Tibial nerve (tissue), 4 donors: ENCODE data around the gene IMP3. TPM values are rescaled to one million over a fixed set of nuclear protein-coding genes. Genes with fewer than 3 reads are reported as not detected.
"Not testable (repeated sequence)": the region's sequence is repeated elsewhere in the genome, so short reads cannot be mapped to it uniquely, and the experiment has no call there.

Experiments
- DNase-seq, 2 donors: peaks; one replicate each; pipeline ENCODE4 v3.0.0-alpha.2; 2019; ENCODE audit warnings: low spot score in 2 of 2
- H3K27ac ChIP-seq, 4 donors: fragments of 200-600 bp; sonication (generic) in 3 of 4; one replicate each; pipeline ENCODE4 v1.5.1; 2017 to 2019; ENCODE audit warnings: mild to moderate bottlenecking in 1 of 4
- H3K27me3 ChIP-seq, 2 donors: fragments of 200-600 bp; sonication (generic) in 1 of 2; one replicate each; pipeline versions ENCODE4 v1.5.1 to v1.6.0; 2017 to 2019
- H3K36me3 ChIP-seq, 3 donors: fragments of 200-600 bp; sonication (generic); one replicate each; pipeline ENCODE4 v1.5.1; 2018 to 2019
- H3K4me1 ChIP-seq, 4 donors: fragments of 200-600 bp; sonication (generic) in 3 of 4; one replicate each; pipeline ENCODE4 v1.5.1; 2017 to 2019
- H3K4me3 ChIP-seq, 4 donors: fragments of 200-600 bp; sonication (generic) in 3 of 4; one replicate each; pipeline ENCODE4 v1.5.1; 2017 to 2019; ENCODE audit warnings: mild to moderate bottlenecking in 1 of 4, moderate library complexity in 1 of 4
- H3K9me3 ChIP-seq, 4 donors: fragments of 200-600 bp; sonication (generic) in 3 of 4; one replicate each; pipeline ENCODE4 v1.5.1; 2017 to 2019
- CTCF ChIP-seq, 5 experiments: fragments of 200-600 bp in 3 of 5; fragments of 450-650 bp in 2 of 5; sonication (generic) in 3 of 5; IDR thresholded peaks; one replicate each; pipeline ENCODE4 v1.5.1; 2016 to 2019; ENCODE audit warnings: antibody characterized with exemption in 5 of 5, mild to moderate bottlenecking in 3 of 5, moderate library complexity in 2 of 5
- EP300 ChIP-seq, 2 donors: sonication (generic); formaldehyde crosslinking; IDR thresholded peaks; one replicate each; pipeline ENCODE4 v1.6.1; 2017; ENCODE audit warnings: antibody characterized with exemption in 2 of 2, mild to moderate bottlenecking in 1 of 2
- POLR2A ChIP-seq, 2 donors: fragments of 450-650 bp; IDR thresholded peaks; one replicate each; pipeline ENCODE4 v1.6.1; 2017; ENCODE audit warnings: antibody characterized with exemption in 2 of 2, mild to moderate bottlenecking in 2 of 2, moderate library complexity in 2 of 2
- WGBS, 2 donors: methylation state at CpG; one replicate each; pipeline ENCODE4 v1.1.5; 2018; 5-methylcytosine and 5-hydroxymethylcytosine counted together
- total RNA-seq, 4 donors: library from RNA; depleted of rRNA; stranded (reverse); fragments of >200 nt; gene quantifications; one replicate each; pipeline ENCODE4 v1.1.0, GENCODE V29; 2016

Gene IMP3
- total RNA-seq, 4 donors from 2014 or later = 163 to 179 (median 170) TPM

GRCh38 chr15:75686212-75686642, 46.2 kb upstream of the IMP3 start:
- H3K27me3 ChIP-seq, H3K4me3 ChIP-seq, H3K9me3 ChIP-seq: not testable (repeated sequence)
- peak; percentile 72 to 95 (median 89) for TF ChIP-seq CTCF (IDR thresholded peaks at IDR 0.05)
- peak; percentile 77 to 79 for DNase-seq
- whole genome bisulfite sequencing, 2 donors = 31 to 62% methylated on average over 3 to 14 of the region's 14 CpGs
- Histone ChIP-seq H3K27ac (peak overlapping the region in 2 of 4 donors; percentile 28 to 38), H3K36me3 (peaks cover 0 to 80% (median 0%) of the 10 kb centered on the region in 3 donors), H3K4me1 (peaks cover 0 to 38% (median 7%) of the 10 kb centered on the region in 4 donors)

- H3K9me3 ChIP-seq = no peaks in the 10 kb centered on the region
- no peak for DNase-seq
- WGBS, 2 donors = 68 to 79% methylated on average over 7 to 9 of the region's 12 CpGs
- no peaks in the 10 kb centered on the region for H3K27me3 ChIP-seq
- peaks cover 0 to 81% (median 0%) of the 10 kb centered on the region in 3 donors for H3K36me3 ChIP-seq
- peak overlapping the region in 1 of 4 donors; percentile 9 for H3K27ac ChIP-seq
- peaks cover 0 to 38% (median 7%) of the 10 kb centered on the region in 4 donors for H3K4me1 ChIP-seq
- TF ChIP-seq EP300 (IDR thresholded peaks at IDR 0.05) = no peak
- TF ChIP-seq POLR2A (IDR thresholded peaks at IDR 0.05) = no peak
- TF ChIP-seq CTCF (IDR thresholded peaks at IDR 0.05) = no peak
- H3K4me3 ChIP-seq = no peak overlapping the region
Measured at GRCh38 chr15:75685195-75685594, 45.2 kb upstream of the IMP3 start.

GRCh38 chr15:75684648-75685047, 44.6 kb upstream of the IMP3 start:
- TF ChIP-seq CTCF (IDR thresholded peaks at IDR 0.05) (no peak), POLR2A (IDR thresholded peaks at IDR 0.05) (no peak), EP300 (IDR thresholded peaks at IDR 0.05) (no peak)
- no peak for DNase-seq
- H3K4me3 ChIP-seq = no peak overlapping the region

GRCh38 chr15:75683646-75684312, 43.8 kb upstream of the IMP3 start:
- H3K4me1 ChIP-seq = peaks cover 0 to 38% (median 7%) of the 10 kb centered on the region in 4 donors
- TF ChIP-seq CTCF (IDR thresholded peaks at IDR 0.05) = peak; percentile 69 to 88 (median 71)
- DNase-seq = peak in 1 of 2 donors; percentile 70
- H3K9me3 ChIP-seq, H3K27me3 ChIP-seq, H3K4me3 ChIP-seq: not testable (repeated sequence)
- H3K27ac ChIP-seq = peak overlapping the region in 3 of 4 donors; percentile 4 to 72 (median 23)
- WGBS, 2 donors = 20 to 39% methylated on average over 5 to 11 of the region's 14 CpGs
- H3K36me3 ChIP-seq = peaks cover 0 to 74% (median 0%) of the 10 kb centered on the region in 3 donors

More at GRCh38 chr15:75684648-75685047, 44.6 kb upstream of the IMP3 start:
- 79 to 83% methylated on average over 10 of the region's 10 CpGs for WGBS, 2 donors
- Histone ChIP-seq H3K4me1 (peaks cover 0 to 38% (median 7%) of the 10 kb centered on the region in 4 donors), H3K9me3 (no peaks in the 10 kb centered on the region), H3K27ac (peak overlapping the region in 1 of 4 donors; percentile 72), H3K27me3 (no peaks in the 10 kb centered on the region), H3K36me3 (peaks cover 0 to 77% (median 0%) of the 10 kb centered on the region in 3 donors)
